ENCODE data around the gene MALL.
"Not testable (repeated sequence)": the region's sequence is repeated elsewhere in the genome, so short reads cannot be mapped to it uniquely, and the experiment has no call there.

GRCh38 chr2:110041941-110042660, 73.5 kb downstream of the MALL start:
- TF ChIP-seq EGR1 (IDR thresholded peaks at IDR 0.05; ENCODE audit: borderline replicate concordance in 1 of 2, low read depth in 2 of 2, low read length in 2 of 2); CTCF (IDR thresholded peaks at IDR 0.05 in 2 of 3, conservative IDR thresholded peaks at IDR 0.05 in 1 of 3; ENCODE audit: control insufficient read depth in 2 of 3, extremely low read depth in 1 of 3, insufficient read depth in 1 of 3, low read depth in 3 of 3, low read length in 3 of 3); CHD1 (IDR thresholded peaks at IDR 0.05; ENCODE audit: low read depth, low read length); EZH2 (IDR thresholded peaks at IDR 0.05; ENCODE audit: borderline replicate concordance, control insufficient read depth, low read depth, low read length); ZNF592 (IDR thresholded peaks at IDR 0.05); BHLHE40 (IDR thresholded peaks at IDR 0.05; ENCODE audit: borderline replicate concordance in 1 of 2, low read depth in 2 of 2, low read length in 1 of 2): not testable (repeated sequence)
